ENCODE results near the gene PMPCA. TPM values are rescaled to one million over a fixed set of nuclear protein-coding genes. Genes with fewer than 3 reads are reported as not detected.
A peak's percentile ranks its signal among the peaks of the same experiment; 100 is the strongest.

PMPCA gene
- total and polyA plus RNA-seq, 2 donors (not counting 1 experiment from before 2014, with no cell fraction given), result 26.4 to 70.2 TPM

DNA sequence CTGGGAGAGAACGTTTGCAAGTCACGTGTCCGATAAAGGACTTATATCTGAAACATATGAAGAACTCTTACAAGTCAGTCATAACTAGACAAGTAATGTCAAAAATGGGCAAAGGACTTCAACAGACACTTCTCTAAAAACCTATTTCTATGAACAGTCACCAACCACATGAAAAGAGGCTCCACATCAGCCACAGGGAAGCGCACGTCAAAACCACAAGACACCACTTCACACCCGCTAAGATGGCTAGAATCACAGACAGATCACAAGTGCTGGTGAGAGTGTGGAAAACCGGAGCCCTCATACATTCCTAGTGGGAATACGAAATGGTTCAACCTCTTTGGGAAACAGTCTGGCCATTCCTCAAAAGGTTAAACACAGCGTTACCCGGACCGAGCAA lies 25.4 kb upstream of the PMPCA start:
- Histone ChIP-seq H4K20me1 (ENCODE audit: control insufficient read depth, extremely low read depth, insufficient read depth, low read length) (no peaks in the 10 kb centered on the region), H3K4me2 (ENCODE audit: extremely low read depth, insufficient read depth, low read length) (no peak overlapping the region), H2AFZ (ENCODE audit: low read length) (no peak overlapping the region), H3K27me3 (ENCODE audit: control insufficient read depth, insufficient read depth, low read length) (no peaks in the 10 kb centered on the region), H3K4me1 (ENCODE audit: control insufficient read depth, extremely low read depth, insufficient read depth, low read length) (no peaks in the 10 kb centered on the region), H3K27ac (ENCODE audit: insufficient read depth, low read length) (no peak overlapping the region), H3K36me3 (ENCODE audit: control insufficient read depth, insufficient read depth, low read length) (peaks cover 36% of the 10 kb centered on the region), H3K4me3 (replicated peaks in 1 of 4; ENCODE audit: control extremely low read depth in 1 of 4, insufficient read depth in 1 of 4, low read depth in 3 of 4, low read length in 4 of 4) (no peak overlapping the region), H3K9ac (ENCODE audit: insufficient read depth, low read length) (no peak overlapping the region), H3K9me3 (ENCODE audit: control insufficient read depth, insufficient read depth, low read depth, low read length) (no peaks in the 10 kb centered on the region), H3K79me2 (ENCODE audit: control insufficient read depth, insufficient read depth, low read length) (no peaks in the 10 kb centered on the region)
- no peak for TF ChIP-seq EZH2 (IDR thresholded peaks at IDR 0.05; ENCODE audit: low read length, missing control alignments)
- DNase-seq (ENCODE audit: low read depth in 2 of 2), result no peak

GRCh38 chr9:136386018-136386417 lies 24.4 kb upstream of the PMPCA start:
- H3K4me1 ChIP-seq (ENCODE audit: control insufficient read depth, extremely low read depth, insufficient read depth, low read length), result no peaks in the 10 kb centered on the region
- H3K4me3 ChIP-seq (replicated peaks in 1 of 4; ENCODE audit: control extremely low read depth in 1 of 4, insufficient read depth in 1 of 4, low read depth in 3 of 4, low read length in 4 of 4), result no peak overlapping the region
- peak in 1 of 2 donors; percentile 49 for DNase-seq (ENCODE audit: low read depth in 2 of 2)
- peaks cover 36% of the 10 kb centered on the region for H3K36me3 ChIP-seq (ENCODE audit: control insufficient read depth, insufficient read depth, low read length)
- no peak overlapping the region for H2AFZ ChIP-seq (ENCODE audit: low read length)
- no peak overlapping the region for H3K4me2 ChIP-seq (ENCODE audit: extremely low read depth, insufficient read depth, low read length)
- no peak for TF ChIP-seq CTCF (conservative IDR thresholded peaks at IDR 0.05 in 1 of 2, IDR thresholded peaks at IDR 0.05 in 1 of 2; ENCODE audit: low read depth in 1 of 2, low read length in 2 of 2)
- TF ChIP-seq EZH2 (IDR thresholded peaks at IDR 0.05; ENCODE audit: low read length, missing control alignments), result no peak
- H3K9me3 ChIP-seq (ENCODE audit: control insufficient read depth, insufficient read depth, low read depth, low read length), result no peaks in the 10 kb centered on the region
- H3K9ac ChIP-seq (ENCODE audit: insufficient read depth, low read length), result no peak overlapping the region
- no peaks in the 10 kb centered on the region for H3K79me2 ChIP-seq (ENCODE audit: control insufficient read depth, insufficient read depth, low read length)
- H3K27me3 ChIP-seq (ENCODE audit: control insufficient read depth, insufficient read depth, low read length), result no peaks in the 10 kb centered on the region
- no peak overlapping the region for H3K27ac ChIP-seq (ENCODE audit: insufficient read depth, low read length)
- no peaks in the 10 kb centered on the region for H4K20me1 ChIP-seq (ENCODE audit: control insufficient read depth, extremely low read depth, insufficient read depth, low read length)

GRCh38 chr9:136387217-136387616 lies 23.2 kb upstream of the PMPCA start:
- no peak for TF ChIP-seq CTCF (conservative IDR thresholded peaks at IDR 0.05 in 1 of 2, IDR thresholded peaks at IDR 0.05 in 1 of 2; ENCODE audit: low read depth in 1 of 2, low read length in 2 of 2)
- no peak for TF ChIP-seq EZH2 (IDR thresholded peaks at IDR 0.05; ENCODE audit: low read length, missing control alignments)
- H3K9me3 ChIP-seq (ENCODE audit: control insufficient read depth, insufficient read depth, low read depth, low read length), result no peaks in the 10 kb centered on the region
- H3K4me1 ChIP-seq (ENCODE audit: control insufficient read depth, extremely low read depth, insufficient read depth, low read length), result no peaks in the 10 kb centered on the region
- H3K4me2 ChIP-seq (ENCODE audit: extremely low read depth, insufficient read depth, low read length), result no peak overlapping the region
- H3K9ac ChIP-seq (ENCODE audit: insufficient read depth, low read length), result no peak overlapping the region
- no peak overlapping the region for H3K27ac ChIP-seq (ENCODE audit: insufficient read depth, low read length)
- no peaks in the 10 kb centered on the region for H3K79me2 ChIP-seq (ENCODE audit: control insufficient read depth, insufficient read depth, low read length)
- no peaks in the 10 kb centered on the region for H4K20me1 ChIP-seq (ENCODE audit: control insufficient read depth, extremely low read depth, insufficient read depth, low read length)
- peaks cover 34% of the 10 kb centered on the region for H3K36me3 ChIP-seq (ENCODE audit: control insufficient read depth, insufficient read depth, low read length)
- no peak overlapping the region for H2AFZ ChIP-seq (ENCODE audit: low read length)
- H3K4me3 ChIP-seq (replicated peaks in 1 of 4; ENCODE audit: control extremely low read depth in 1 of 4, insufficient read depth in 1 of 4, low read depth in 3 of 4, low read length in 4 of 4), result no peak overlapping the region
- DNase-seq (ENCODE audit: low read depth in 2 of 2), result no peak
- H3K27me3 ChIP-seq (ENCODE audit: control insufficient read depth, insufficient read depth, low read length), result no peaks in the 10 kb centered on the region
